Type B pancreatic cell (in vitro differentiated cells): ENCODE data around the gene XPO4. TPM values are rescaled to one million over a fixed set of nuclear protein-coding genes. Genes with fewer than 3 reads are reported as not detected.
"Not testable (repeated sequence)": the region's sequence is repeated elsewhere in the genome, so short reads cannot be mapped to it uniquely, and the experiment has no call there.

ENCODE experiments used
- DNase-seq: peaks from one replicate; pipeline ENCODE4 v3.0.0; 2021; ENCODE audit warnings: mixed read lengths; ENCODE audit not compliant: unreplicated experiment; ENCODE audit errors: extremely low spot score
- H3K27ac Mint-ChIP-seq: 2 replicates; pipeline ENCODE4 v1.8.0; 2021; ENCODE audit warnings: mild to moderate bottlenecking, mixed read lengths
- H3K27me3 Mint-ChIP-seq: 2 replicates; pipeline ENCODE4 v1.8.0; 2021; ENCODE audit warnings: mixed read lengths
- H3K36me3 Mint-ChIP-seq: 2 replicates; pipeline ENCODE4 v1.8.0; 2021; ENCODE audit warnings: mixed read lengths
- H3K4me1 Mint-ChIP-seq: one replicate; pipeline ENCODE4 v1.8.0; 2021; ENCODE audit warnings: mixed read lengths; ENCODE audit not compliant: unreplicated experiment
- H3K4me3 Mint-ChIP-seq: 2 replicates; pipeline ENCODE4 v1.8.0; 2021; ENCODE audit warnings: mild to moderate bottlenecking, mixed read lengths
- H3K9me3 Mint-ChIP-seq: 2 replicates; pipeline ENCODE4 v1.8.0; 2021; ENCODE audit warnings: mixed read lengths
- CTCF ChIP-seq: fragments of 200-600 bp; sonication (generic); conservative IDR thresholded peaks from 2 replicates; pipeline ENCODE4 v1.5.0; 2021; ENCODE audit warnings: antibody characterized with exemption, mild to moderate bottlenecking
- total RNA-seq: library from RNA; stranded (reverse); gene quantifications from 2 replicates; pipeline ENCODE4 v1.2.1, GENCODE V29; 2021; ENCODE audit warnings: low replicate concordance

The XPO4 gene
- total RNA-seq, 1 donor from 2014 or later = 23.1 TPM

GRCh38 chr13:20877902-20878301 lies 24.6 kb downstream of the XPO4 start:
- H3K4me1 Mint-ChIP-seq = peaks cover 21% of the 10 kb centered on the region
- no peak overlapping the region for H3K27ac Mint-ChIP-seq
- no peak for TF ChIP-seq CTCF

GRCh38 chr13:20876802-20877201 lies 25.7 kb downstream of the XPO4 start:
- H3K36me3 Mint-ChIP-seq = peaks cover 19% of the 10 kb centered on the region
- H3K27me3 Mint-ChIP-seq, H3K27ac Mint-ChIP-seq, H3K9me3 Mint-ChIP-seq, DNase-seq, H3K4me3 Mint-ChIP-seq: not testable (repeated sequence)
- peaks cover 13% of the 10 kb centered on the region for H3K4me1 Mint-ChIP-seq

More at GRCh38 chr13:20877902-20878301, 24.6 kb downstream of the XPO4 start:
- H3K27me3 Mint-ChIP-seq = no peaks in the 10 kb centered on the region
- DNase-seq = no peak
- H3K36me3 Mint-ChIP-seq = peaks cover 19% of the 10 kb centered on the region
- H3K9me3 Mint-ChIP-seq = peaks cover 8% of the 10 kb centered on the region
- H3K4me3 Mint-ChIP-seq = no peak overlapping the region

GRCh38 chr13:20874439-20874838 lies 28.1 kb downstream of the XPO4 start:
- Mint-ChIP-seq H3K4me1 (peaks cover 13% of the 10 kb centered on the region), H3K36me3 (peaks cover 15% of the 10 kb centered on the region)
- not testable (repeated sequence) for H3K4me3 Mint-ChIP-seq, H3K27me3 Mint-ChIP-seq, H3K9me3 Mint-ChIP-seq, DNase-seq, H3K27ac Mint-ChIP-seq

- no peak for DNase-seq
- H3K4me1 Mint-ChIP-seq = peaks cover 9% of the 10 kb centered on the region
- H3K4me3 Mint-ChIP-seq = no peak overlapping the region
- peaks cover 15% of the 10 kb centered on the region for H3K36me3 Mint-ChIP-seq
- no peaks in the 10 kb centered on the region for H3K27me3 Mint-ChIP-seq
- H3K27ac Mint-ChIP-seq = no peak overlapping the region
- H3K9me3 Mint-ChIP-seq = peaks cover 8% of the 10 kb centered on the region
- TF ChIP-seq CTCF = no peak
These were observed 29.2 kb downstream of the XPO4 start for GRCh38 chr13:20873348-20873747.

GRCh38 chr13:20870829-20871228 lies 31.7 kb downstream of the XPO4 start:
- H3K36me3 Mint-ChIP-seq = peaks cover 5% of the 10 kb centered on the region
- no peaks in the 10 kb centered on the region for H3K27me3 Mint-ChIP-seq
- peaks cover 9% of the 10 kb centered on the region for H3K4me1 Mint-ChIP-seq
- no peak for TF ChIP-seq CTCF
- DNase-seq = no peak
- H3K27ac Mint-ChIP-seq = no peak overlapping the region
- H3K4me3 Mint-ChIP-seq = no peak overlapping the region
- H3K9me3 Mint-ChIP-seq = no peaks in the 10 kb centered on the region

GRCh38 chr13:20869540-20869939 lies 33.0 kb downstream of the XPO4 start:
- Mint-ChIP-seq H3K36me3 (no peaks in the 10 kb centered on the region), H3K9me3 (no peaks in the 10 kb centered on the region), H3K27me3 (no peaks in the 10 kb centered on the region), H3K27ac (no peak overlapping the region), H3K4me3 (no peak overlapping the region), H3K4me1 (peaks cover 5% of the 10 kb centered on the region)
- no peak for DNase-seq
- TF ChIP-seq CTCF = peak; percentile 37

GRCh38 chr13:20867408-20867807 lies 35.1 kb downstream of the XPO4 start:
- Mint-ChIP-seq H3K27me3 (no peaks in the 10 kb centered on the region), H3K4me1 (peaks cover 4% of the 10 kb centered on the region), H3K9me3 (no peaks in the 10 kb centered on the region), H3K36me3 (no peaks in the 10 kb centered on the region), H3K27ac (no peak overlapping the region), H3K4me3 (no peak overlapping the region)
- no peak for DNase-seq
- TF ChIP-seq CTCF = no peak

GRCh38 chr13:20861666-20862065 lies 40.9 kb downstream of the XPO4 start:
- H3K4me3 Mint-ChIP-seq = not testable (repeated sequence)

More at GRCh38 chr13:20861666-20862065, 40.9 kb downstream of the XPO4 start:
- not testable (repeated sequence) for H3K27ac Mint-ChIP-seq, H3K27me3 Mint-ChIP-seq, H3K4me1 Mint-ChIP-seq, DNase-seq, H3K36me3 Mint-ChIP-seq, H3K9me3 Mint-ChIP-seq
